Measurements from ENCODE around the gene SYCP2.
A peak's percentile ranks its signal among the peaks of the same experiment; 100 is the strongest.
"Not testable (repeated sequence)": the region's sequence is repeated elsewhere in the genome, so short reads cannot be mapped to it uniquely, and the experiment has no call there.

SYCP2 gene

GRCh38 chr20:59895908-59896307 is 37.5 kb downstream of the SYCP2 start:
- DNase-seq (ENCODE audit: low read depth) = no peak

- no peak for DNase-seq (ENCODE audit: low read depth)
Observed at GRCh38 chr20:59891581-59891980, 41.9 kb downstream of the SYCP2 start.

GRCh38 chr20:59890035-59890434 is 43.4 kb downstream of the SYCP2 start:
- DNase-seq (ENCODE audit: low read depth) = not testable (repeated sequence)

GRCh38 chr20:59888050-59888449 is 45.4 kb downstream of the SYCP2 start:
- no peak for DNase-seq (ENCODE audit: low read depth)

- no peak for DNase-seq (ENCODE audit: low read depth)
Observed at GRCh38 chr20:59884494-59884893, 48.9 kb downstream of the SYCP2 start.

- DNase-seq (ENCODE audit: low read depth) = no peak
Observed at GRCh38 chr20:59880198-59880597, 53.2 kb downstream of the SYCP2 start.

GRCh38 chr20:59873409-59873808 is 60.0 kb downstream of the SYCP2 start:
- no peak for DNase-seq (ENCODE audit: low read depth)

- DNase-seq (ENCODE audit: low read depth) = no peak
Observed at GRCh38 chr20:59871096-59871495, 62.3 kb downstream of the SYCP2 start.

GRCh38 chr20:59866338-59866737 is 67.1 kb downstream of the SYCP2 start:
- no peak for DNase-seq (ENCODE audit: low read depth)

- no peak for DNase-seq (ENCODE audit: low read depth)
Observed at GRCh38 chr20:59864726-59865125, 68.7 kb downstream of the SYCP2 start.

GRCh38 chr20:59863058-59863457 is 70.4 kb downstream of the SYCP2 start:
- no peak for DNase-seq (ENCODE audit: low read depth)

GRCh38 chr20:59861401-59861800 is 72.0 kb downstream of the SYCP2 start:
- DNase-seq (ENCODE audit: low read depth) = no peak

GRCh38 chr20:59858425-59858824 is 75.0 kb downstream of the SYCP2 start:
- no peak for DNase-seq (ENCODE audit: low read depth)

- DNase-seq (ENCODE audit: low read depth) = no peak
Observed at GRCh38 chr20:59857966-59858365, 75.5 kb downstream of the SYCP2 start.

- not testable (repeated sequence) for DNase-seq (ENCODE audit: low read depth)
Observed at GRCh38 chr20:59856941-59857340, 76.5 kb downstream of the SYCP2 start.

- DNase-seq (ENCODE audit: low read depth) = not testable (repeated sequence)
Observed at GRCh38 chr20:59856526-59856925, 76.9 kb downstream of the SYCP2 start.

- DNase-seq (ENCODE audit: low read depth) = peak; percentile 16
Observed at GRCh38 chr20:59850018-59850641, 83.3 kb downstream of the SYCP2 start.

- no peak for DNase-seq (ENCODE audit: low read depth)
Observed at GRCh38 chr20:59848182-59848581, 85.3 kb downstream of the SYCP2 start.

GRCh38 chr20:59845472-59845871 is 88.0 kb downstream of the SYCP2 start:
- DNase-seq (ENCODE audit: low read depth) = no peak

- no peak for DNase-seq (ENCODE audit: low read depth)
Observed at GRCh38 chr20:59839400-59839799, 94.0 kb downstream of the SYCP2 start.

- no peak for DNase-seq (ENCODE audit: low read depth)
Observed at GRCh38 chr20:59837623-59838394, 95.6 kb downstream of the SYCP2 start.

GRCh38 chr20:59836767-59837166 is 96.7 kb downstream of the SYCP2 start:
- DNase-seq (ENCODE audit: low read depth) = no peak

Measured in fibroblast of gingiva (primary cell).